ENCODE measurements around the gene MYO10. TPM values are rescaled to one million over a fixed set of nuclear protein-coding genes. Genes with fewer than 3 reads are reported as not detected.
A peak's percentile ranks its signal among the peaks of the same experiment; 100 is the strongest.

The MYO10 gene
- total RNA-seq, 4 donors from 2014 or later, result 51.6 to 190 (median 72.9) TPM

- Histone ChIP-seq H3K9me3 (no peaks in the 10 kb centered on the region), H3K36me3 (no peaks in the 10 kb centered on the region), H3K4me1 (peaks cover 5 to 54% (median 15%) of the 10 kb centered on the region in 4 donors), H3K27ac (peak overlapping the region in 3 of 4 donors; percentile 7 to 83 (median 73)), H3K27me3 (no peaks in the 10 kb centered on the region), H3K4me3 (no peak overlapping the region)
- intact Hi-C loops (cut with DNase I; ENCODE audit: low total_unique reads) (no loop called here), in situ Hi-C loops (cut with MboI; ENCODE audit: low pct_ligation_motif_present in 1 of 4, low pct_unique_long_range_greater_than_20kb in 1 of 4, low sequenced_read_pairs in 3 of 4) (no loop called here)
- no peak for DNase-seq
- 70 to 81% methylated on average over 2 to 6 of the region's 6 CpGs for WGBS, 2 donors (ENCODE audit: low coverage in 1 of 2)
- no peak for TF ChIP-seq CTCF (IDR thresholded peaks at IDR 0.05)
- no peak for TF ChIP-seq POLR2AphosphoS5 (IDR thresholded peaks at IDR 0.05)
- no peak for TF ChIP-seq EP300 (IDR thresholded peaks at IDR 0.05; ENCODE audit: low read depth)
- no peak for TF ChIP-seq POLR2A (IDR thresholded peaks at IDR 0.05)
Observed at GRCh38 chr5:16912080-16912479, 24.0 kb downstream of the MYO10 start.

- intact Hi-C loops (cut with DNase I; ENCODE audit: low total_unique reads) (no loop called here), in situ Hi-C loops (cut with MboI; ENCODE audit: low pct_ligation_motif_present in 1 of 4, low pct_unique_long_range_greater_than_20kb in 1 of 4, low sequenced_read_pairs in 3 of 4) (no loop called here)
- Histone ChIP-seq H3K27me3 (no peaks in the 10 kb centered on the region), H3K36me3 (no peaks in the 10 kb centered on the region), H3K27ac (peak overlapping the region in 1 of 4 donors; percentile 13), H3K4me3 (no peak overlapping the region), H3K9me3 (no peaks in the 10 kb centered on the region), H3K4me1 (peaks cover 3 to 46% (median 10%) of the 10 kb centered on the region in 4 donors)
- DNase-seq, result no peak
- TF ChIP-seq CTCF (IDR thresholded peaks at IDR 0.05), result no peak
- no peak for TF ChIP-seq POLR2AphosphoS5 (IDR thresholded peaks at IDR 0.05)
- TF ChIP-seq POLR2A (IDR thresholded peaks at IDR 0.05), result no peak
- TF ChIP-seq EP300 (IDR thresholded peaks at IDR 0.05; ENCODE audit: low read depth), result no peak
- WGBS, 2 donors (ENCODE audit: low coverage in 1 of 2), result 58 to 62% methylated on average over 4 to 7 of the region's 7 CpGs
Observed at GRCh38 chr5:16909464-16909863, 26.6 kb downstream of the MYO10 start.

GRCh38 chr5:16907270-16907669 lies 28.8 kb downstream of the MYO10 start:
- Histone ChIP-seq H3K36me3 (no peaks in the 10 kb centered on the region), H3K4me1 (peaks cover 0 to 35% (median 5%) of the 10 kb centered on the region in 4 donors), H3K9me3 (no peaks in the 10 kb centered on the region), H3K27ac (no peak overlapping the region), H3K4me3 (no peak overlapping the region), H3K27me3 (no peaks in the 10 kb centered on the region)
- WGBS, 2 donors (ENCODE audit: low coverage in 1 of 2), result 75 to 76% methylated on average over 4 of the region's 4 CpGs
- in situ Hi-C loops (cut with MboI; ENCODE audit: low pct_ligation_motif_present in 1 of 4, low pct_unique_long_range_greater_than_20kb in 1 of 4, low sequenced_read_pairs in 3 of 4), result no loop called here
- intact Hi-C loops (cut with DNase I; ENCODE audit: low total_unique reads), result no loop called here
- DNase-seq, result no peak
- no peak for TF ChIP-seq POLR2AphosphoS5 (IDR thresholded peaks at IDR 0.05)
- no peak for TF ChIP-seq CTCF (IDR thresholded peaks at IDR 0.05)
- no peak for TF ChIP-seq EP300 (IDR thresholded peaks at IDR 0.05; ENCODE audit: low read depth)
- TF ChIP-seq POLR2A (IDR thresholded peaks at IDR 0.05), result no peak

GRCh38 chr5:16906255-16906654 lies 29.8 kb downstream of the MYO10 start:
- Histone ChIP-seq H3K27ac (no peak overlapping the region), H3K36me3 (no peaks in the 10 kb centered on the region), H3K9me3 (no peaks in the 10 kb centered on the region), H3K4me3 (no peak overlapping the region), H3K4me1 (peaks cover 0 to 32% (median 5%) of the 10 kb centered on the region in 4 donors), H3K27me3 (no peaks in the 10 kb centered on the region)
- TF ChIP-seq CTCF (IDR thresholded peaks at IDR 0.05), result no peak
- TF ChIP-seq EP300 (IDR thresholded peaks at IDR 0.05; ENCODE audit: low read depth), result no peak
- no peak for TF ChIP-seq POLR2AphosphoS5 (IDR thresholded peaks at IDR 0.05)
- in situ Hi-C loops (cut with MboI; ENCODE audit: low pct_ligation_motif_present in 1 of 4, low pct_unique_long_range_greater_than_20kb in 1 of 4, low sequenced_read_pairs in 3 of 4), result no loop called here
- WGBS, 2 donors (ENCODE audit: low coverage in 1 of 2), result 85% methylated on average over 4 of the region's 4 CpGs; no CpG with 5 or more reads in 1 of the 2 donors
- no peak for DNase-seq
- intact Hi-C loops (cut with DNase I; ENCODE audit: low total_unique reads), result no loop called here
